ENCODE measurements around the gene TPCN2. TPM values are rescaled to one million over a fixed set of nuclear protein-coding genes. Genes with fewer than 3 reads are reported as not detected.

TPCN2 gene
- polyA plus RNA-seq, 1 donor from 2014 or later = 14.2 TPM

DNA sequence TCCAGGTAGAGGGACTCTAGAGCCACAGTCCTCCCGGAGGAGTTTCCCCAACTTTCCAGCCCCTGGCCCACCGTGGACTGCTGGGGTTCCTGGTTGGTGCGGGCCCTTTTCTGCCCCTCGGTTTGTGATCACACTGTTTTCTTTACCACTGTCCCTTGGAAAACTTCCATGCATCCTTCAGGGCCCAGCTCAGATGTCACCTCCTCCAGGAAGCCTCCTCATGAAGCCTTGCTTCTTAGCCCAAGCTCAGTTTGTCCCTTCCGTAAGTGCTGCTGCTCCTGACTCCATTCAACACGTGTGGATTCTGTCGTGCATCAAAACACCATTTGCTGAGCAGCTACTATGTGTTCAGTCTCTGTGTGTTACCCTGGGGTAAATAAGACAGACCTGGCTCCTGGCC lies 15.9 kb upstream of the TPCN2 start:
- H3K9ac ChIP-seq (ENCODE audit: low read length) = no peak overlapping the region
- H2AFZ ChIP-seq (ENCODE audit: low read depth, low read length) = no peak overlapping the region
- no peak for TF ChIP-seq MXI1 (conservative IDR thresholded peaks at IDR 0.05; ENCODE audit: poor library complexity, severe bottlenecking)
- TF ChIP-seq EP300 (conservative IDR thresholded peaks at IDR 0.05; ENCODE audit: poor library complexity, severe bottlenecking) = no peak
- TF ChIP-seq SMC3 (conservative IDR thresholded peaks at IDR 0.05; ENCODE audit: poor library complexity) = no peak

DNA sequence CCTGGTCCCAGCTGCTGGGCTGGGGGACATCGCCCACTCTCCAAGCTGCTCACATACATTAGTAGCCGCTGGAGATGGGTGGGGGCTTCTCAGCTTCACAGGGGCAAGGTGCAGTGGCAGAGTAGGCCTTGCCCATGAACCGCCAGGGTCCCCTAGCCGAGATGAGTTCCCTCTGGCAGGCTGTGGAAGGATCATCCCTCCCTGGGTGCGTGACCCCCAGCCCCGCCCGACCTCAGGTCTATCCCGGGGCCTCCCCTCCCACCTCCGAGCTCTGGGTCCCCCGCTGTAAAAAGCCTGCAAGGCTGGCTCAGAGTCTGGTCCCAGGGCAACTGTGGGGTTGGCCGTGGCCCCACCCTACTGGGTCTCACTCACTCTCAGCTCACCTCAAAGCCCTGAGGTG lies 15.3 kb upstream of the TPCN2 start:
- Histone ChIP-seq H3F3A (ENCODE audit: insufficient read depth, low read length, poor library complexity, severe bottlenecking) (no peaks in the 10 kb centered on the region), H3K36me3 (ENCODE audit: insufficient read depth, low read length) (no peaks in the 10 kb centered on the region), H3K9me3 (ENCODE audit: low read length) (no peaks in the 10 kb centered on the region), H4K20me1 (ENCODE audit: insufficient read depth) (no peaks in the 10 kb centered on the region), H3K27me3 (ENCODE audit: insufficient read depth, low read depth, low read length) (no peaks in the 10 kb centered on the region), H3K4me2 (ENCODE audit: low read length) (no peak overlapping the region), H3K4me3 (ENCODE audit: low read length) (no peak overlapping the region), H3K9me2 (ENCODE audit: insufficient read depth, low read length) (no peaks in the 10 kb centered on the region), H2AFZ (ENCODE audit: low read depth, low read length) (no peak overlapping the region), H3K9ac (ENCODE audit: low read length) (no peak overlapping the region), H3K27ac (ENCODE audit: low read length) (no peak overlapping the region), H3K79me2 (replicated peaks; ENCODE audit: insufficient read depth, low read length) (no peaks in the 10 kb centered on the region)
- TF ChIP-seq MXI1 (conservative IDR thresholded peaks at IDR 0.05; ENCODE audit: poor library complexity, severe bottlenecking) (no peak), RAD21 (conservative IDR thresholded peaks at IDR 0.05) (no peak), EP300 (conservative IDR thresholded peaks at IDR 0.05; ENCODE audit: poor library complexity, severe bottlenecking) (no peak), EZH2 (IDR thresholded peaks at IDR 0.05; ENCODE audit: borderline replicate concordance, insufficient read depth, low read length, poor library complexity, severe bottlenecking) (no peak), TAF1 (IDR thresholded peaks at IDR 0.05; ENCODE audit: low read depth) (no peak)
- TF ChIP-seq, protein P1, sequence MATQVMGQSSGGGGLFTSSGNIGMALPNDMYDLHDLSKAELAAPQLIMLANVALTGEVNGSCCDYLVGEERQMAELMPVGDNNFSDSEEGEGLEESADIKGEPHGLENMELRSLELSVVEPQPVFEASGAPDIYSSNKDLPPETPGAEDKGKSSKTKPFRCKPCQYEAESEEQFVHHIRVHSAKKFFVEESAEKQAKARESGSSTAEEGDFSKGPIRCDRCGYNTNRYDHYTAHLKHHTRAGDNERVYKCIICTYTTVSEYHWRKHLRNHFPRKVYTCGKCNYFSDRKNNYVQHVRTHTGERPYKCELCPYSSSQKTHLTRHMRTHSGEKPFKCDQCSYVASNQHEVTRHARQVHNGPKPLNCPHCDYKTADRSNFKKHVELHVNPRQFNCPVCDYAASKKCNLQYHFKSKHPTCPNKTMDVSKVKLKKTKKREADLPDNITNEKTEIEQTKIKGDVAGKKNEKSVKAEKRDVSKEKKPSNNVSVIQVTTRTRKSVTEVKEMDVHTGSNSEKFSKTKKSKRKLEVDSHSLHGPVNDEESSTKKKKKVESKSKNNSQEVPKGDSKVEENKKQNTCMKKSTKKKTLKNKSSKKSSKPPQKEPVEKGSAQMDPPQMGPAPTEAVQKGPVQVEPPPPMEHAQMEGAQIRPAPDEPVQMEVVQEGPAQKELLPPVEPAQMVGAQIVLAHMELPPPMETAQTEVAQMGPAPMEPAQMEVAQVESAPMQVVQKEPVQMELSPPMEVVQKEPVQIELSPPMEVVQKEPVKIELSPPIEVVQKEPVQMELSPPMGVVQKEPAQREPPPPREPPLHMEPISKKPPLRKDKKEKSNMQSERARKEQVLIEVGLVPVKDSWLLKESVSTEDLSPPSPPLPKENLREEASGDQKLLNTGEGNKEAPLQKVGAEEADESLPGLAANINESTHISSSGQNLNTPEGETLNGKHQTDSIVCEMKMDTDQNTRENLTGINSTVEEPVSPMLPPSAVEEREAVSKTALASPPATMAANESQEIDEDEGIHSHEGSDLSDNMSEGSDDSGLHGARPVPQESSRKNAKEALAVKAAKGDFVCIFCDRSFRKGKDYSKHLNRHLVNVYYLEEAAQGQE (IDR thresholded peaks at IDR 0.05; ENCODE audit: borderline replicate concordance) = no peak
- TF ChIP-seq, protein P2, sequence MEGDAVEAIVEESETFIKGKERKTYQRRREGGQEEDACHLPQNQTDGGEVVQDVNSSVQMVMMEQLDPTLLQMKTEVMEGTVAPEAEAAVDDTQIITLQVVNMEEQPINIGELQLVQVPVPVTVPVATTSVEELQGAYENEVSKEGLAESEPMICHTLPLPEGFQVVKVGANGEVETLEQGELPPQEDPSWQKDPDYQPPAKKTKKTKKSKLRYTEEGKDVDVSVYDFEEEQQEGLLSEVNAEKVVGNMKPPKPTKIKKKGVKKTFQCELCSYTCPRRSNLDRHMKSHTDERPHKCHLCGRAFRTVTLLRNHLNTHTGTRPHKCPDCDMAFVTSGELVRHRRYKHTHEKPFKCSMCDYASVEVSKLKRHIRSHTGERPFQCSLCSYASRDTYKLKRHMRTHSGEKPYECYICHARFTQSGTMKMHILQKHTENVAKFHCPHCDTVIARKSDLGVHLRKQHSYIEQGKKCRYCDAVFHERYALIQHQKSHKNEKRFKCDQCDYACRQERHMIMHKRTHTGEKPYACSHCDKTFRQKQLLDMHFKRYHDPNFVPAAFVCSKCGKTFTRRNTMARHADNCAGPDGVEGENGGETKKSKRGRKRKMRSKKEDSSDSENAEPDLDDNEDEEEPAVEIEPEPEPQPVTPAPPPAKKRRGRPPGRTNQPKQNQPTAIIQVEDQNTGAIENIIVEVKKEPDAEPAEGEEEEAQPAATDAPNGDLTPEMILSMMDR (IDR thresholded peaks at IDR 0.05; ENCODE audit: poor library complexity, severe bottlenecking) = no peak

More for the DNA sequence above, 15.9 kb upstream of the TPCN2 start:
- H4K20me1 ChIP-seq (ENCODE audit: insufficient read depth) = no peaks in the 10 kb centered on the region
- H3K36me3 ChIP-seq (ENCODE audit: insufficient read depth, low read length) = no peaks in the 10 kb centered on the region
- H3K27me3 ChIP-seq (ENCODE audit: insufficient read depth, low read depth, low read length) = no peaks in the 10 kb centered on the region
- H3K9me3 ChIP-seq (ENCODE audit: low read length) = no peaks in the 10 kb centered on the region
- no peak overlapping the region for H3K27ac ChIP-seq (ENCODE audit: low read length)
- no peak overlapping the region for H3K4me3 ChIP-seq (ENCODE audit: low read length)
- H3K9me2 ChIP-seq (ENCODE audit: insufficient read depth, low read length) = no peaks in the 10 kb centered on the region
- no peaks in the 10 kb centered on the region for H3K79me2 ChIP-seq (replicated peaks; ENCODE audit: insufficient read depth, low read length)
- no peaks in the 10 kb centered on the region for H3F3A ChIP-seq (ENCODE audit: insufficient read depth, low read length, poor library complexity, severe bottlenecking)
- no peak overlapping the region for H3K4me2 ChIP-seq (ENCODE audit: low read length)

Data from neural cell (in vitro differentiated cells).